ENCODE results near the gene STX1B. TPM values are rescaled to one million over a fixed set of nuclear protein-coding genes. Genes with fewer than 3 reads are reported as not detected.

The STX1B gene
- total RNA-seq, 2 experiments from 2014 or later, result 0.47 to 2.1 TPM

DNA sequence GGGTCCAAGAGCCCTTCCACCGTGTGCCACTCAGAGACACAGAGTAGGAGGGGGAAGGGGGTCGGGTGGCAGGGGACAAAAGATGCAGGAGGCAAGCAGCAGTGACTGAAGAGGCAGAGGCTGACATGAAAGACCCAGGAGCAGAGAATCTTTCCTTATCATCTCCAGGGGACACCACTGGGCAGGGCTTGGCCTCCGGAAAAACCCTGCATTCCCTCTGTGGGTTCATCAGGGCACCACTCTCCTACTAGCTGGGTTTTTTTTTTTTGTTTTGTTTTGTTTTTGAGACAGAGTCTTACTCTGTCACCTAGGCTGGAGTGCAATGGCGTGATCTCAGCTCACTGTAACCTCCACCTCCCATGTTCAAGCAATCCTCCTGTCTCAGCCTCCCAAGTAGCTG, 20.8 kb upstream of the STX1B start:
- intact Hi-C loops (cut with micrococcal nuclease; ENCODE audit: unreplicated experiment), result no loop called here
- ChIA-PET POLR2A (no interaction called here), CTCF (ENCODE audit: unreplicated experiment) (no interaction called here)
- no peaks in the 10 kb centered on the region; the same call in 1 of the 2 replicates for H3K79me2 ChIP-seq (ENCODE audit: insufficient read depth, low read depth, low read length)
- H3K27ac ChIP-seq (ENCODE audit: low read depth, low read length, poor library complexity, severe bottlenecking), result no peak overlapping the region
- TF ChIP-seq EZH2phosphoT487 (IDR thresholded peaks at IDR 0.05; ENCODE audit: borderline replicate concordance, low read depth, low read length), result no peak
- no peak for TF ChIP-seq CTCF (conservative IDR thresholded peaks at IDR 0.05; ENCODE audit: low read length)
- no peaks in the 10 kb centered on the region for H3K9me2 ChIP-seq (ENCODE audit: insufficient read depth, low read length)
- no peak overlapping the region for H2AFZ ChIP-seq (ENCODE audit: low read length)
- DNase-seq (ENCODE audit: low spot score), result no peak
- no TSS peak for BruUV-seq (replicated peaks)
- peaks cover 18% of the 10 kb centered on the region for H3K4me1 ChIP-seq (ENCODE audit: insufficient read depth, low read length, poor library complexity, severe bottlenecking)
- no peak overlapping the region for H3K4me3 ChIP-seq (ENCODE audit: low read depth, low read length, poor library complexity, severe bottlenecking)
- no peaks in the 10 kb centered on the region for H4K20me1 ChIP-seq (ENCODE audit: insufficient read depth, low read length)
- peaks cover 4% of the 10 kb centered on the region; the same call in 1 of the 2 replicates for H3K36me3 ChIP-seq (ENCODE audit: insufficient read depth, low read length)
- no peak overlapping the region for H3K4me2 ChIP-seq (ENCODE audit: low read length)
- H3K9me3 ChIP-seq (ENCODE audit: low read length), result no peaks in the 10 kb centered on the region

DNA sequence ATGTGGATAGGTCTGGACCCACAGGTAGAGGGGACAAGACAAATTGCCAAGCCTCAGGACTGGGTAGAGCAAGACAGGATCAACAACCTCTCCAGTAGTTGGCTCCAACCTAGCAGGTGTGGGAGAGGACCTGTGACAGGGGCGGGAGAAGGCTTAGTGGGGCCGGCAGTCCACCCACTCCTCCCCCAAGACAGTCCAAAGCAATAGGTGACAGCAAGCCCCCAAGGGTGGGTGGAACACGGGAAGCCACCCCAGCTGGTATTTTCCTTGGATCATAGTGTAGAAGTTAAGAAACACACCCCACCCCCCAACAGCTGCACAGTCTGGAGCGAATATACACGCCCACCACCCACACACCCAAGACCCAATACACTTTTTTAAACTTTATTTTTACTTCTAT, 18.8 kb upstream of the STX1B start:
- no TSS peak for BruUV-seq (replicated peaks)
- intact Hi-C loops (cut with micrococcal nuclease; ENCODE audit: unreplicated experiment), result no loop called here

More for the DNA sequence above, 18.8 kb upstream of the STX1B start:
- Histone ChIP-seq H3K79me2 (ENCODE audit: insufficient read depth, low read depth, low read length) (no peaks in the 10 kb centered on the region; the same call in 1 of the 2 replicates), H4K20me1 (ENCODE audit: insufficient read depth, low read length) (no peaks in the 10 kb centered on the region), H3K27ac (ENCODE audit: low read depth, low read length, poor library complexity, severe bottlenecking) (no peak overlapping the region), H3K9me2 (ENCODE audit: insufficient read depth, low read length) (no peaks in the 10 kb centered on the region), H3K4me3 (ENCODE audit: low read depth, low read length, poor library complexity, severe bottlenecking) (no peak overlapping the region), H3K9me3 (ENCODE audit: low read length) (no peaks in the 10 kb centered on the region), H3K36me3 (ENCODE audit: insufficient read depth, low read length) (no peaks in the 10 kb centered on the region), H3K4me1 (ENCODE audit: insufficient read depth, low read length, poor library complexity, severe bottlenecking) (peaks cover 13% of the 10 kb centered on the region), H2AFZ (ENCODE audit: low read length) (no peak overlapping the region), H3K4me2 (ENCODE audit: low read length) (no peak overlapping the region)
- no peak for DNase-seq (ENCODE audit: low spot score)
- no peak for TF ChIP-seq CTCF (conservative IDR thresholded peaks at IDR 0.05; ENCODE audit: low read length)
- TF ChIP-seq EZH2phosphoT487 (IDR thresholded peaks at IDR 0.05; ENCODE audit: borderline replicate concordance, low read depth, low read length), result no peak
- ChIA-PET POLR2A (interaction anchor here (0.6 kb wide), 1 partner anchor 193 kb away, joined by 3 read pairs; no protein-coding TSS in a partner anchor), CTCF (ENCODE audit: unreplicated experiment) (no interaction called here)
